Epidermal melanocyte (primary cell): Measurements from ENCODE around the gene CREB3L1.

Experiments
- DNase-seq: peaks from one replicate; pipeline ENCODE4 v3.0.0; 2011; ENCODE audit warnings: low spot score; ENCODE audit not compliant: insufficient read length

Gene CREB3L1

DNA sequence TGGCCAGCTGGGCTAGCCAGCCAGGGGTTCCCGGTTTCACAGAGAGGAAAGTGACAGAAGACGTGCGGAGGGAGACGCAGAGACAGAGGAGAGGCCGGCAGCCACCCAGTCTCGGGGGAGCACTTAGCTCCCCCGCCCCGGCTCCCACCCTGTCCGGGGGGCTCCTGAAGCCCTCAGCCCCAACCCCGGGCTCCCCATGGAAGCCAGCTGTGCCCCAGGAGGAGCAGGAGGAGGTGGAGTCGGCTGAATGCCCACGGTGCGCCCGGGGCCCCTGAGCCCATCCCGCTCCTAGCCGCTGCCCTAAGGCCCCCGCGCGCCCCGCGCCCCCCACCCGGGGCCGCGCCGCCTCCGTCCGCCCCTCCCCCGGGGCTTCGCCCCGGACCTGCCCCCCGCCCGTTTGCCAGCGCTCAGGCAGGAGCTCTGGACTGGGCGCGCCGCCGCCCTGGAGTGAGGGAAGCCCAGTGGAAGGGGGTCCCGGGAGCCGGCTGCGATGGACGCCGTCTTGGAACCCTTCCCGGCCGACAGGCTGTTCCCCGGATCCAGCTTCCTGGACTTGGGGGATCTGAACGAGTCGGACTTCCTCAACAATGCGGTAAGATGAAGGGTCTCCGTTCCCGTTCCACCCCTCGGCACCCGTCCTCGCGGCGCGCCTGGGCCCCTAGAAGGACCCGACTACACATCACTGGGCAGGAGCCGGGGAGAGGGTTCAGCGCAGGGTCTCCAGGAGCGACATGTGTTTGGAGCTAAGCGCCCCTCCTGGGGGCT, at the start of gene CREB3L1:
Gene CREB3L1, plus strand, starts transcription at position 41 of the 765 bp plus-strand sequence. Its CDS starts 450 bp downstream, at position 491.
- no peak for DNase-seq

DNA sequence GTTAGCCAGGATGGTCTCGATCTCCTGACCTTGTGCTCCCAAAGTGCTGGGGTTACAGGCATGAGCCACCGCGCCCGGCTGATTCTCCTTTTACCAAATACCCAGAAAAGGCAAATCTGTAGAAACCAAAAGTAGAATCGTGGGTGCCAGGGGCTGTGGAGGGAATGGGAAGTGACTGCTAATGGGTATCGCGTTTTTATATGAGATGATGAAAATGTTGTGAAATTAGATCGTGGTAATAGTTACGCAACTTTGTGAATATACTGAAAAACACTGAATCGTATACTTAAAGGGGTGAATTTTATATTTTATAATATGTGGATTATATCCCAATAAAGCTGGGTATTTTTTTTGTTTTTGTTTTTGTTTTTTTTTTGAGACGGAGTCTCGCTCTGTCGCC, 48.2 kb upstream of the CREB3L1 start:
- DNase-seq, result no peak

DNA sequence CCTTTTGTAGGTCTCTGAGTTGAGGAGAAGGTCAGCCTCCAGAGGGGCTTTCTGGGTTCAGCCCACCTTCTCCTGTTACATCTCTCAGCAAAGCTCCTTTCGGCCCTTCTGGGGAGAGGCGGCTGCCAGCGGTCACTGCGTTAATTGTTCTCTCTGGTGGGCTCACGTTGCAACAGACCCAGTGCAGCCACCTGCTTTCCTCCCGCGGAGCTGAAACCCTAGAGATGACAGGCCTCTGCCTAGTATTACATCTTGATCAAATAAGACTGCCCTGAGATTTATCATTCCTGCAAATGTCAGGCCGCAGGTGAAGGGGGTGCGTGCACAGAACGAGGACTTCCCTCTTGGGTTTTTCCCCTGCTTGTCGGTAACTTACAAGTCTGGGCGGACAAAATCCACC, 43.2 kb upstream of the CREB3L1 start:
- no peak for DNase-seq

DNA sequence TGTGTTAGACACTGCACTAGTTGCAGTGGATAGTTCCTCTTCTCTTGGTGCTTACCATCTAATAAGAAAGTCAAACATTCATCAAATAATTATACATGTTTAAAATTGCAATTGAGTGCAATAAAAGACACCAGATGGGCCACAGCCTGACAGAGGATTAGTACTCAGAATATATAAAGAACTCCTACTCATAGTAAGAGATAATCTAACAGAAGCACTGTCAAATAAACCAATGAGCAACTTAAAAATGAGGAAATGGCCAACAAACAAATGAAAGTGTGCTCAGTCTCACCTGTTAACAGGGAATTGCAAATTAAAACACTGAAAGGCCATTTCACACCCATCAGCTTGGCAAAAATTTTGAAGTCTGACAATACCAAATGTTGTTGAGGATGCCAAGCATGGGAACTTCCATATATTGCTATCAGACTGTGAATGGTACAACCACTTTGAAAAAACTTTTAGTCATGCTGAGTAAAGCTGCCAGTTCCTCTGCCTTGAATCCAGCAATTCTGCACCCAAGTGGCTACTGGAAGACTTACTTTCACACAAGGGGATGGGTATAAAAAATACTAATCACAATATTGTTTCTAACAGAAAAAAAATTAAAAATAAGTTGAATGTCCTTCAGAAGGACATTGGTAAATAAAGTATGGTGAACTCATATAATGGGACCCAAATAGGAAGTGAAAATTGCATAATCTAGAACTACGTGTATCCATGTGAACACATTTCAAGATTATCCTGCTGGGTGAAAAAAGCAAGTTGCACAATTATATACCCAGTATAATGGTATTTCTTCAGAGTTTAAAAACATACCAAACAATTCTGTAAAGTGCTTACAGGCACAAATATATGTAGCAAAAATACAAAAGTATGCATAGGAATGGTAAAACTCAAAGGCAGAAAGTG, 41.4 kb upstream of the CREB3L1 start:
- DNase-seq, result no peak

GRCh38 chr11:46236918-46237247, 40.6 kb upstream of the CREB3L1 start:
- no peak for DNase-seq

DNA sequence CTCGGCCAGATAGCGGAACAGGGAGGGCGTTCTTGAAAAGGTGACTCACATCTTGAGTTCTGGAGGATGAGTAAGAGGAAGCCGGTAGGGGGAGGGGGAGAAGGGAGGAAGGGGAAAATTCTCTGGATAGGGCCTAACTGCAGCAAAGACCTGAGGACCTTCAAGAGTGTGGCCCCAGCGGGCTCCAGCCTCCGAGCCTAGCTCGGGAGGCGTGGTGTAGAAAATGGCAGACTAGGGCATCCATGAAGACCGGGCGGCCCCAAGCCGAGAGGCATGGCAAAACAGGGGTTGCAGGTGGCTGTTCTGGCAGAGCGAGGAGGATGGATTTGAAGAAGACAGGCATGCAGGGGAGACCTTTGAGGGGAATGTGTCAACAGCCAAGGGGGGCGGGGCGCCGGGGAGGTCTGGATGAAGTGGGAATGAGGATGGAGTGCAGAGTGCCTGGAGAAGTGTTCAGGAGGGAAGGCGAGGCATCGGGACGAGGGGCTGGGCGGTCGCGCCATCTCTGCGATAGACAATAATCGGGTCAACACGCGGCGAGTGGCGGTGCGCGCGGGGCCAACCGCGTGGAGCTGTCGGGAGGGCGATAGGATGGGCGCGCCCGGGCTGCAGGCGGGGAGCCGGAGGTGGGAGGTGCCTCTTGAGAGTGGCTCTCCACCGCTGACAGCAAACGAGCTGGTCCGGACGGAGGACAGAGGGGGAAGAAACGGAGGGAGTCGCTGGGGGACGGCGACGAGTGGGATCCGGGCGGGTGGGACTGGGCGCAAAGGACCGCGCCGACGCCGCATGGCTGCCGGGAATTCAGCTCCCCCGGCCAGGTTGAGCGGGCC, 40.0 kb upstream of the CREB3L1 start:
- DNase-seq, result no peak

DNA sequence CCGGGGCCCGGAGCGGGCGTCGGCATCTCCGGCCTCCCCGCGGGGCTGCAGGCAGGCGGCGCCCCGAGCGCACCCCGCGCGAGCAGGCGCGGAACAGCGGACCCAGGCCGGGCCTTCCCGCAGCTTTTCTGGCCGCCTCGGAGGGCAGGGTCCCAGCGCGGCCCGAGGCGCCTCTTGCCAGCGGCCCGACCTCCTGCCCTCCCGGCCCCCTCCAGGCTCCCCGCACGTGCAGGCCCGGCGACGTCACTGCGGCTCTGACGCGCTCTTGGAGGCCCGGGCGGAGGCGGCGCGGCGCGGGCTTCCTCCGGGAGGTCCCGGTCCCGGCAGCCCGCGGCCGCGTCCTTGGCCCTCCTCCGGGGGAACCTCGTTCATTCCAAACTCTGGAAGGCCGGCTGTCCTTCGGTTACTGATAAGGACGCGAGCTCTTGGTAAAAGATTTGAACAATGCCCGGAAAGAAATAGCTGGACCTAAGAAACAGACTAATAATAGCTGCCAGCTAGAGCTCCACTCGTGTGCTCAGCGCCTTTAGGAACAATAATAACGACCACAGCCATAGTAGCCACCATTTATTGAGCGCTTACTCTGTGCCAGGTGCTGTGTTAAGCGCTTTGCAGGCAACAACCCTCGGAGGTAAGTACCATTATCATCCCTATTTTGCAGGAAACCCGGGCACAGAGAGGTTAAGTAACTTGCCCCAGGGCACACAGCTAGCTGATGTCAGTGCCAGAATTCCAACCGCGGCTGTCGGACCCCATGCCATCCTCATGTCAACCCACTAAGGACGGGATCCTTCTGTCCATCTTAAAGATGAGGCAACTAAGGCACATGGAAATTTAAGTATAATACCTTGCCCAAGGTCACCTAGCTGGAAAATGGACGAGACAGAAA, 39.1 kb upstream of the CREB3L1 start:
- no peak for DNase-seq

DNA sequence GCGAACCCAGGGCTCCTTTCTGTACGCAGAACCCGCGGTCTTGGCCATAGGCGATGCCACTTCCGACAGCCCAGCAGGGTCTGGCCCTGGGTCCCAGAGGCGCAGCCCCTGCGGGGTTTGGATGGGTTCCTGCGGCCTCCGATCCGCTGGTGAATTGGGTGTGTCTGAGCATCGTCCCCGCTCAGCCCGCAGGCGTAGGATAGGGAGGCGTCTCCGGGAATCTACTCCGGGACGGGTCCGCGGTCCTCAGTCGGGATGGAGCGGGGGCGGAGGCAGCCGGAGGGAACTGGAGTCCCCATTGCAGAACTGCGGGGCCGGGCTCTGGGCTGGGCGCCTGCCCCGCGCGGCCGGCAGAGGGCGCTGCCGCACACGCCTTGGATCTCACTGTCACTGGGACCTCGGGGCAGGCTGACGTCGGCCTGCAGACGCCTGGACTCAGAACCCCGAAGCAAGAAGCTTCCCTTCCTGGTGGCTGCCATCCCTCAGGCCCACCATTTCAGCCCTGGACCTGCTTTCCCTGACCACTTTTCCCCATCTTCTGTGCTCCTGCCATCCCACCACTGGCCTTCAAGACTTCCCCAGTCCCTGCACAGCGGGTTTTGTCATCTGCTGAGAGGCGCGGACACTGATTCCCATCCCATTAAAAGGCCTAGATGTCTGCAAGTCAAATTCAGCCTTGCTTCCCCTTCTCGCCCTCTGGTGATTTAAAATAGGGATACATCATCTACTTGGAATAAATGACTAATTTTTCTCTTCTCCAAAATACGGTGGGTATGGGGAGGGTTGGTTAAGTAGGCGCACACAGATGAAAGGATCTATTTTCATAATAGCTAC, 38.3 kb upstream of the CREB3L1 start:
- DNase-seq, result peak; percentile 92

DNA sequence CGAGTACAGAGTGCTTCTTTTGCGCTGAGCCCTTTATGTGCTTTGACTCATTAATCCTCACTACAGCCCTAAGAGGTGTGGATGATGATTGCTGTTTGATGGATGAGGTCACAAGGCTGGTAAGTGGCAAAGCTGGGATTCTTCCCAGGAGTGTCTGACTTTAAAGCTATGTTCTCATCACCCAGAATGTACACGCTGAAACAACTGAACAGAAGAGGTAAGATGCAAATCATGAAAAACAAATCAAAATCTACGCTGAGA, 37.7 kb upstream of the CREB3L1 start:
- DNase-seq, result no peak

- no peak for DNase-seq
Measured at GRCh38 chr11:46240371-46240770, 37.1 kb upstream of the CREB3L1 start.

GRCh38 chr11:46240861-46241260, 36.6 kb upstream of the CREB3L1 start:
- no peak for DNase-seq

DNA sequence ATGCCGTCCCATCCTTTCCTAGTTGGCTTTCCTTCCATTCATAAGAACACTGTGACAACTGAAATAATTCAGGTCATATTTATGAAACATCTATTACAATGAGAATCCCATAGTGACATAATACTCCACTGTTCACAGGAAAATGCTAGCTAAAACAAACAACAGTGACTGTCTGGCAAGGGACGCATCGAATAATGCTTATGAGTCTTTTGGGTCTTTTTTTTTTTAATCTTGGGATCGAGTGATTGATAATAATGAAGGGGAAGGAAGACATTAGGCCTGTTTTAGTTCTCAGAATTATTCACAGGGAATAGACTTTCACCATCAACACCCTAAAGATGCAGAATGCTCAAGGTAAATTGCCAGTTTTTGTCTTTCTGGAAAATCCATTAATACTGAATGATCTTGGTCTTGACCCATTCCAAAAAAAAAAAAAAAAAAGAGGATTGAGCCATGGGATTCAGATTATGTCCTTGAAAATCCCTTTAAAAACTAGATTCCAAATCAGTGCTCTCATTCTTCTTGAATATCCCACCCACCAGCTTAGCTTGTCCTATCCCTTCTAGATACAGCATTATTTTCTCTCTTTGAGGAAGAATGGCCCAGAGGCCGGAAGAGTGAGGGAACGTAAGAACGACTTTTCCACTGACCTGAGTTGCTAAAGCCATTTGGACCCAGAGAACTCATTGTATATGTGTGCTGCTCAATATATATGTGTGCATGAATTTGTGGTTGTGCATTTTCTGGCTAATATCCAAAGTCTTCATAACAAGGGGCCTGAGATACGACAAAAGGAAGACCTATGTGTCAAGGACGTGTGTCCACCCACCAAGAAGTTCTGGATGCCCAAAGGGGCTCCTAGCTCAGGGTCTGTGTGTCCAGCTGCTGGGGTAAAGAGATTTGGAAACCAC, 35.2 kb upstream of the CREB3L1 start:
- DNase-seq, result no peak

GRCh38 chr11:46242952-46243795, 34.3 kb upstream of the CREB3L1 start:
- DNase-seq, result peak; percentile 91

GRCh38 chr11:46243796-46244109, 33.7 kb upstream of the CREB3L1 start:
- DNase-seq, result no peak

GRCh38 chr11:46246521-46246920, 30.9 kb upstream of the CREB3L1 start:
- DNase-seq, result peak; percentile 30

DNA sequence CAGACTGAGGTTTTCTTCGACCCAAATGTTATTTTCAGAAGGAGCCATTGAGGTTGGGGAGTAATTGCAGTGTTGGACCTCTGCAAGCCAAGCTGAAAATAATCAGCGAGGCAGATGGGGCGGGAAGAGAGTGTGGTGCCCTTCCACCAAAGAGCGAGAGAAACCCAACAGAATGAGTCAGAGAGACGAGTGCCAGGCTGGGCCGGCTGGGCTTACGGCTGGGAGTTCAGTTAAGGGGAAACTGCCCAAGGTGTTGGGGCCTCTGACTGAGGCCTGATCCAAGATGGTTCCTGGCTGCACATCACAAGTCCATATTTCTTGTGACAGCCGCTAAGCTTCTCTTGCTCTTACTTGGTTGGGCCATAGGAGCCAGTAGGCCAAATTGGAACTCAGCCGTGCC, 30.4 kb upstream of the CREB3L1 start:
- no peak for DNase-seq

DNA sequence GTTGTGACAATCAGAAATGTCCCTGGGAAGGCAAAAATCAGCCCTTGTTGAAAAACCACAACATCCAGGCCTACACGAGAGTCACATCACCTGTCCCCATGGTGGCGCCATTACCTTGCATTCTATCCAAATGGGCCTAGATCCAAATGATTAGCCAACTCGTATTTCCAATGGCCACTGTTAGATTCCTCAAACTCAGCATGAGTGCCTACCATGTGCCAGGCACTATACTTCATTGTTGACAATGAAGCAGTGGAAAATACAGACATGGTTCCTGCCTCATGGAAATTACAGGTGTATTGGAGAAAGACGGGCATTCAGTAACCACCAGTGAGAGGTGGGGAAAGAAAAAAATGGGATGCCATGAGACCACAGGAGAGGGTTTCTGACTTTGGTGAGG, 29.8 kb upstream of the CREB3L1 start:
- no peak for DNase-seq
